BLaER1 treated with 17β-estradiol and CSF1 and Interleukin-3, amounts not matched to agents 10 nM and 100 nM (cell line): ENCODE measurements around the gene LIN37.

Experiments used
- H3K27ac ChIP-seq, 11 experiments: shearing (Covaris generic); formaldehyde crosslinking; 2 replicates each; pipeline ENCODE4 v1.8.1; 2022
- H3K27me3 ChIP-seq, 11 experiments: shearing (Covaris generic); formaldehyde crosslinking; 2 replicates each; pipeline ENCODE4 v1.8.1; 2022
- H3K36me3 ChIP-seq, 11 experiments: shearing (Covaris generic); formaldehyde crosslinking; 2 replicates each; pipeline ENCODE4 v1.8.1; 2022
- H3K4me1 ChIP-seq, 10 experiments: shearing (Covaris generic); formaldehyde crosslinking; 2 replicates each; pipeline ENCODE4 v1.8.1; 2022
- H3K4me2 ChIP-seq, 11 experiments: shearing (Covaris generic); formaldehyde crosslinking; 2 replicates each; pipeline ENCODE4 v1.8.1; 2022
- H3K4me3 ChIP-seq, 10 experiments: shearing (Covaris generic); formaldehyde crosslinking; 2 replicates each; pipeline ENCODE4 v1.8.1; 2022
- H3K9ac ChIP-seq, 11 experiments: shearing (Covaris generic); formaldehyde crosslinking; 2 replicates each; pipeline ENCODE4 v1.8.1; 2022
- H3K9me3 ChIP-seq, 11 experiments: shearing (Covaris generic); formaldehyde crosslinking; replicated peaks in 1 of 11; 2 replicates each; pipeline ENCODE4 v1.8.1; 2022
- H4K20me1 ChIP-seq, 11 experiments: shearing (Covaris generic); formaldehyde crosslinking; 2 replicates each; pipeline ENCODE4 v1.8.1; 2022
- Cebpa-rat ChIP-seq, 11 experiments: shearing (Covaris generic); IDR thresholded peaks; 2 replicates each; pipeline ENCODE4 v1.8.1; 2022

The LIN37 gene

DNA sequence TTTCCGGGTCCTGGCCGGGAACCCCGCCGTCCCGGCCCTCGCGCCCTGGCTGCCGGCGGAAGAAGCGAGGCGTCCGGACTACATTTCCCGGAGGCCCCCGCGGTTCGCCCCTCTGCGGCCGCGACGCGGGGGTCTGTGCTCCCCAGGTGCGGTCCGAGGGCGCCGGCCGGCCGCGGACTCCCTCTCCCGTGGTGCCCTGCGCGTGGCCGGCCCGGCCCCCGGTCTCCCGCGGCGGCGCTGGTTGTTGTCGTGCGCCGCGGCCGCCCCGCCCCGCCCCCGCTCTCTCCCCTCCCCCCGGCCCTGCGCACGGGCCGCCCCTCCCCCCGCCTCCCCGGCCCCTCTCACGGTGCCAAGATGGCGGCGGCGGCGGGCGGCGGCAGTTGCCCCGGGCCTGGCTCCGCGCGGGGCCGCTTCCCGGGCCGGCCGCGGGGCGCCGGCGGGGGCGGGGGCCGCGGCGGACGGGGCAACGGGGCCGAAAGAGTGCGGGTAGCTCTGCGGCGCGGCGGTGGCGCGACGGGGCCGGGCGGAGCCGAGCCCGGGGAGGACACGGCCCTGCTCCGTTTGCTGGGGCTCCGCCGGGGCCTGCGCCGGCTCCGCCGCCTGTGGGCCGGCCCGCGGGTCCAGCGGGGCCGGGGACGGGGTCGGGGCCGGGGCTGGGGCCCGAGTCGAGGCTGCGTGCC is 30.6 kb upstream of the LIN37 start, which contains the start of gene KMT2B:
TSS of gene KMT2B (plus strand) at position 339 of the 680 bp plus-strand sequence. CDS start at position 355, 16 bp downstream.
- TF ChIP-seq Cebpa-rat (IDR thresholded peaks at IDR 0.05) = no peak
- H3K9me3 ChIP-seq = no peaks in the 10 kb centered on the region
- H3K9ac ChIP-seq = peak within 1 kb of the TSS; percentile 92 to 98 (median 95)
- H3K4me1 ChIP-seq = peaks cover 32 to 52% (median 49%) of the 10 kb centered on the region in 10 experiments
- H3K27me3 ChIP-seq = no peaks in the 10 kb centered on the region
- peak within 1 kb of the TSS; percentile 73 to 98 (median 90) for H3K4me3 ChIP-seq
- H3K4me2 ChIP-seq = peak within 1 kb of the TSS; percentile 92 to 100 (median 98)
- H3K27ac ChIP-seq = peak within 1 kb of the TSS; percentile 86 to 96 (median 93)
- peaks cover 36 to 71% (median 41%) of the 10 kb centered on the region in 11 experiments; a peak in 21 of 22 replicates for H4K20me1 ChIP-seq
- peaks cover 23 to 35% (median 33%) of the 10 kb centered on the region in 11 experiments for H3K36me3 ChIP-seq

DNA sequence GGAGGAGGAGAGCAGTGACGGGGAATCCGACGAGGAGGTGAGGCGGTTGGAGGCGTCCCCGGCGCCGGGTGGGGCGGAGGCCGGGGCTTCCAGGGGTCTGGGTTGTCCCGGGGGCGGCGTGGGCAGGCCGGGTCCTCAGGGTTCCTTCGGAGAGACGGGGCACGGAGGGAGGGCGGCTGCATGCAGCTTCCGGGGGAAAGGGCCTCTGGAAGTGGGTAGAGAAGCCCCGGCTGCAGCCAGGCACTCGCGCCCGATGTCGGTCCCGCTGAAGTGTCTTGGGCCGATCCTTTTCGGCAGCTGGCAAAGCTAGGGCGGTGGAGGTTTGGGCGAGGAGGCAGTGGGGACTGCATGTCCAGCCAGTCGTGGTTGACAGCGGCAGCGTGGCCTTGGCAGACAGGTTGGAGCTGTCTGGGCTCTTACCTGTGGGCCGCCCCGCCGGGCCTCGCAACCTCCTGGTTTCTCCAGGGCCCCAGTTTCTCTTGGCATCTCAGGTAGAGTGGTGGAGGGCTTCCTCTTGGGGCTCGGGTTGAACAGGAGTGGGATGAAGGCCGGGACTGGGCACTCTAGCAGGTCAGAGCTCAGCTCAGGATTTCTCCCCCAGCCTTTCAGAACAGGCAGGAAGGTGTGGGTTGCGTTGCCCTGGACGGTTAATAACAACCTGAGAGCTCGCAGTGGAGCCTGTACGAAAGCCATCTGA is 29.9 kb upstream of the LIN37 start:
- peak overlapping the region; percentile 92 to 98 (median 95) for H3K9ac ChIP-seq
- peaks cover 42 to 73% (median 48%) of the 10 kb centered on the region in 11 experiments; a peak in 21 of 22 replicates for H4K20me1 ChIP-seq
- H3K27ac ChIP-seq = peak overlapping the region; percentile 86 to 96 (median 93)
- peak overlapping the region; percentile 73 to 98 (median 90) for H3K4me3 ChIP-seq
- H3K36me3 ChIP-seq = peaks cover 30 to 42% (median 40%) of the 10 kb centered on the region in 11 experiments
- H3K27me3 ChIP-seq = no peaks in the 10 kb centered on the region
- peaks cover 26 to 45% (median 42%) of the 10 kb centered on the region in 10 experiments for H3K4me1 ChIP-seq
- H3K4me2 ChIP-seq = peak overlapping the region; percentile 83 to 99 (median 94)
- H3K9me3 ChIP-seq = no peaks in the 10 kb centered on the region
- TF ChIP-seq Cebpa-rat (IDR thresholded peaks at IDR 0.05) = no peak

DNA sequence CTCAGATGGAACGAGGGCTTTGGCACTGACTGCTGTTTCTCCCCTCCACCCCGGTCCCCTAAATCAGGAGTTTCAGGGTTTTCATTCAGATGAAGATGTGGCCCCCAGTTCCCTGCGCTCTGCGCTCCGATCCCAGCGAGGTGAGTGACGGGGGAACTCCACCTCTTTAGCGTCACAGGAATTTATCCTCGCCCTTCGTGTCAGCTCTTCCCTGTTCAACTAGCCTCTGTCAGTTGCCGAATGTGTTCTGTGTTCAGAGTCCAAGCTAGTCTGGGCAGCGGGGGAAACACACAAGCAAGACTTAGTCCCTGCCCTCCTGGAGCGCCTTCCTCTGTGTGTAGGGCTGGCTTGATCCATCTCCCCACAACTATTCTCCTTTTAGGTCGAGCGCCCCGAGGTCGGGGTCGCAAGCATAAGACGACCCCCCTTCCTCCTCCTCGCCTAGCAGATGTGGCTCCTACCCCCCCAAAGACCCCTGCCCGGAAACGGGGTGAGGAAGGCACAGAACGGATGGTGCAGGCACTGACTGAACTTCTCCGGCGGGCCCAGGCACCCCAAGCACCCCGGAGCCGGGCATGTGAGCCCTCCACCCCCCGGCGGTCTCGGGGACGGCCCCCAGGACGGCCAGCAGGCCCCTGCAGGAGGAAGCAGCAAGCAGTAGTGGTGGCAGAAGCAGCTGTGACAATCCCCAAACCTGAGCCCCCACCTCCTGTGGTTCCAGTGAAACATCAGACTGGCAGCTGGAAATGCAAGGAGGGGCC is 28.8 kb upstream of the LIN37 start:
- no peak for TF ChIP-seq Cebpa-rat (IDR thresholded peaks at IDR 0.05)
- H3K4me1 ChIP-seq = peaks cover 26 to 35% (median 32%) of the 10 kb centered on the region in 10 experiments
- H3K9me3 ChIP-seq = no peaks in the 10 kb centered on the region
- peaks cover 41 to 53% (median 51%) of the 10 kb centered on the region in 11 experiments for H3K36me3 ChIP-seq
- H3K9ac ChIP-seq = peak overlapping the region; percentile 92 to 98 (median 95)
- H4K20me1 ChIP-seq = peaks cover 52 to 80% (median 59%) of the 10 kb centered on the region in 11 experiments; a peak in 21 of 22 replicates
- H3K4me3 ChIP-seq = peak overlapping the region; percentile 73 to 98 (median 90)
- no peaks in the 10 kb centered on the region for H3K27me3 ChIP-seq
- peak overlapping the region in 8 of 11 experiments; percentile 88 to 96 (median 93); a peak in 14 of 22 replicates for H3K27ac ChIP-seq
- peak overlapping the region; percentile 83 to 99 (median 94) for H3K4me2 ChIP-seq

DNA sequence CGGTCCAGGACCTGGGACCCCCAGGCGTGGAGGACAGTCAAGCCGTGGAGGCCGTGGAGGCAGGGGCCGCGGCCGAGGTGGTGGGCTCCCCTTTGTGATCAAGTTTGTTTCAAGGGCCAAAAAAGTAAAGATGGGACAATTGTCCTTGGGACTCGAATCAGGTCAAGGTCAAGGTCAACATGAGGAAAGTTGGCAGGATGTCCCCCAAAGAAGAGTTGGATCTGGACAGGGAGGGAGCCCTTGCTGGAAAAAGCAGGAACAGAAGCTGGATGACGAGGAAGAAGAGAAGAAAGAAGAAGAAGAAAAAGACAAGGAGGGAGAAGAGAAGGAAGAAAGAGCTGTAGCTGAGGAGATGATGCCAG is 28.2 kb upstream of the LIN37 start:
- H3K9me3 ChIP-seq = no peaks in the 10 kb centered on the region
- peak overlapping the region in 10 of 11 experiments; percentile 93 to 98 (median 95); a peak in 16 of 22 replicates for H3K9ac ChIP-seq
- peak overlapping the region in 6 of 11 experiments; percentile 83 to 97 (median 94); a peak in 6 of 22 replicates for H3K4me2 ChIP-seq
- no peak for TF ChIP-seq Cebpa-rat (IDR thresholded peaks at IDR 0.05)
- H3K36me3 ChIP-seq = peaks cover 46 to 59% (median 56%) of the 10 kb centered on the region in 11 experiments
- no peaks in the 10 kb centered on the region for H3K27me3 ChIP-seq
- peak overlapping the region in 2 of 10 experiments; percentile 83 to 90; a peak in 1 of 20 replicates for H3K4me3 ChIP-seq
- H3K4me1 ChIP-seq = peaks cover 24 to 29% (median 27%) of the 10 kb centered on the region in 10 experiments
- H4K20me1 ChIP-seq = peaks cover 53 to 80% (median 65%) of the 10 kb centered on the region in 11 experiments; a peak in 21 of 22 replicates
- H3K27ac ChIP-seq = peak overlapping the region in 6 of 11 experiments; percentile 9 to 95 (median 88); a peak in 7 of 22 replicates

DNA sequence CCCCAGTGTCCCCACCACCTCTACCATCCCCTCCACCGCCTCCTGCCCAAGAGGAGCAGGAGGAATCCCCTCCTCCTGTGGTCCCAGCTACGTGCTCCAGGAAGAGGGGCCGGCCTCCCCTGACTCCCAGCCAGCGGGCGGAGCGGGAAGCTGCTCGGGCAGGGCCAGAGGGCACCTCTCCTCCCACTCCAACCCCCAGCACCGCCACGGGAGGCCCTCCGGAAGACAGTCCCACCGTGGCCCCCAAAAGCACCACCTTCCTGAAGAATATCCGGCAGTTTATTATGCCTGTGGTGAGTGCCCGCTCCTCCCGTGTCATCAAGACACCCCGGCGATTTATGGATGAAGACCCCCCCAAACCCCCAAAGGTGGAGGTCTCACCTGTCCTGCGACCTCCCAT is 27.7 kb upstream of the LIN37 start:
- peaks cover 19 to 24% (median 22%) of the 10 kb centered on the region in 10 experiments for H3K4me1 ChIP-seq
- no peak overlapping the region for H3K4me3 ChIP-seq
- H3K27me3 ChIP-seq = no peaks in the 10 kb centered on the region
- H3K9ac ChIP-seq = no peak overlapping the region
- H3K9me3 ChIP-seq = no peaks in the 10 kb centered on the region
- H3K27ac ChIP-seq = peak overlapping the region in 1 of 11 experiments; percentile 28; a peak in 1 of 22 replicates
- H3K4me2 ChIP-seq = no peak overlapping the region
- no peak for TF ChIP-seq Cebpa-rat (IDR thresholded peaks at IDR 0.05)
- H3K36me3 ChIP-seq = peaks cover 51 to 64% (median 61%) of the 10 kb centered on the region in 11 experiments
- H4K20me1 ChIP-seq = peaks cover 53 to 80% (median 70%) of the 10 kb centered on the region in 11 experiments; a peak in 21 of 22 replicates

DNA sequence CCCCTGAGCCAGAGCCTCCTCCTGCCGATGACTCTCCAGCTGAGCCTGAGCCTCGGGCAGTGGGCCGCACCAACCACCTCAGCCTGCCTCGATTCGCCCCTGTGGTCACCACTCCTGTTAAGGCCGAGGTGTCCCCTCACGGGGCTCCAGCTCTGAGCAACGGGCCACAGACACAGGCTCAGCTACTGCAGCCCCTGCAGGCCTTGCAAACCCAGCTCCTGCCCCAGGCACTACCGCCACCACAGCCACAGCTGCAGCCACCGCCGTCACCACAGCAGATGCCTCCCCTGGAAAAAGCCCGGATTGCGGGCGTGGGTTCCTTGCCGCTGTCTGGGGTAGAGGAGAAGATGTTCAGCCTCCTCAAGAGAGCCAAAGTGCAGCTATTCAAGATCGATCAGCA is 27.0 kb upstream of the LIN37 start:
- Histone ChIP-seq H3K4me3 (no peak overlapping the region), H3K36me3 (peaks cover 59 to 71% (median 69%) of the 10 kb centered on the region in 11 experiments), H3K27me3 (no peaks in the 10 kb centered on the region), H4K20me1 (peaks cover 53 to 80% (median 76%) of the 10 kb centered on the region in 11 experiments; a peak in 21 of 22 replicates), H3K4me1 (peaks cover 12 to 17% (median 14%) of the 10 kb centered on the region in 10 experiments), H3K9me3 (no peaks in the 10 kb centered on the region), H3K9ac (peak overlapping the region in 7 of 11 experiments; percentile 2 to 43 (median 32); a peak in 8 of 22 replicates), H3K27ac (no peak overlapping the region), H3K4me2 (no peak overlapping the region)
- TF ChIP-seq Cebpa-rat (IDR thresholded peaks at IDR 0.05) = no peak

DNA sequence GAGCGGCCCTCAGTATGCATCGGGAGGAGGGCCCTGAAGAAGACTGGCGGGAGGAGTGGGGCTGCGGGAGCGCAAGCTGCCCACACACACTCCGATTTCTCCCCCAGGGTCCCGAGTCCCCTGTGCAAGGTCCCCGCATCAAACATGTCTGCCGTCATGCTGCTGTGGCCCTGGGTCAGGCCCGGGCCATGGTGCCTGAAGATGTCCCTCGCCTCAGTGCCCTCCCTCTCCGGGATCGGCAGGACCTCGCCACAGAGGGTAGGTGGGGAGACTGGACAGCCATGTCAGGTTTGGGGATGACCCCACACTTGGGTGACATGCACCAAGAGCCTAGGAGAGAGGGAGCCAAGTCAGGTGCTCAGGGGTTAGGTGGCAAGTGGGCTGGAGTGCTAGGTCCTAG is 25.9 kb upstream of the LIN37 start:
- Histone ChIP-seq H3K27me3 (no peaks in the 10 kb centered on the region), H3K9ac (peak overlapping the region in 6 of 11 experiments; percentile 8 to 43 (median 20); a peak in 6 of 22 replicates), H4K20me1 (peaks cover 55 to 91% (median 85%) of the 10 kb centered on the region in 11 experiments; a peak in 21 of 22 replicates), H3K4me1 (peaks cover 11 to 16% (median 14%) of the 10 kb centered on the region in 10 experiments), H3K4me3 (no peak overlapping the region), H3K9me3 (no peaks in the 10 kb centered on the region), H3K4me2 (no peak overlapping the region), H3K36me3 (peaks cover 69 to 82% (median 79%) of the 10 kb centered on the region in 11 experiments), H3K27ac (no peak overlapping the region)
- no peak for TF ChIP-seq Cebpa-rat (IDR thresholded peaks at IDR 0.05)

DNA sequence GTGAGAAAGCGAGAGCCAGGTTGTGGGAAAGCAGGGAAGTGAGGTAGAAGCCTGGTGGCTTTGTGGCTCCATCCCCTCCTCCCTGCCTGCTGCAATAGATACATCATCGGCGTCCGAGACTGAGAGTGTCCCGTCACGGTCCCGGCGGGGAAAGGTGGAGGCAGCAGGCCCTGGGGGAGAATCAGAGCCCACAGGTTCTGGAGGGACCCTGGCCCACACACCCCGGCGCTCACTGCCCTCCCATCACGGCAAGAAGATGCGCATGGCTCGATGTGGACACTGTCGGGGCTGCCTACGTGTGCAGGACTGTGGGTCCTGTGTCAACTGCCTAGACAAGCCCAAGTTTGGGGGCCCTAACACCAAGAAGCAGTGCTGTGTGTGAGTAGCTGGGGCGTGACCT is 25.5 kb upstream of the LIN37 start:
- no peak for TF ChIP-seq Cebpa-rat (IDR thresholded peaks at IDR 0.05)
- Histone ChIP-seq H3K4me2 (no peak overlapping the region), H3K27ac (no peak overlapping the region), H3K4me3 (no peak overlapping the region), H3K9ac (peak overlapping the region in 3 of 11 experiments; percentile 8 to 32 (median 19); a peak in 3 of 22 replicates), H4K20me1 (peaks cover 55 to 95% (median 89%) of the 10 kb centered on the region in 11 experiments; a peak in 21 of 22 replicates), H3K27me3 (no peaks in the 10 kb centered on the region), H3K9me3 (no peaks in the 10 kb centered on the region), H3K36me3 (peaks cover 74 to 86% (median 84%) of the 10 kb centered on the region in 11 experiments), H3K4me1 (peaks cover 11 to 16% (median 14%) of the 10 kb centered on the region in 10 experiments)
